ENCODE measurements around the gene SLC37A1.

- TF ChIP-seq NR2F6 (CRISPR knock-in tag; IDR thresholded peaks at IDR 0.05) (no peak), SOX6 (IDR thresholded peaks at IDR 0.05) (no peak), SMAD3 (CRISPR knock-in tag; conservative IDR thresholded peaks at IDR 0.05) (no peak), SIN3A (IDR thresholded peaks at IDR 0.05; ENCODE audit: borderline replicate concordance in 2 of 2, control insufficient read depth in 1 of 2, low read depth in 2 of 2, low read length in 2 of 2) (no peak), CBX3 (IDR thresholded peaks at IDR 0.05; ENCODE audit: borderline replicate concordance in 1 of 2, low read length in 2 of 2) (no peak), SAFB2 (IDR thresholded peaks at IDR 0.05; ENCODE audit: borderline replicate concordance, low read depth, low read length, severe bottlenecking) (no peak), KLF6 (CRISPR knock-in tag; IDR thresholded peaks at IDR 0.05; ENCODE audit: borderline replicate concordance) (no peak), YY1 (IDR thresholded peaks at IDR 0.05; ENCODE audit: borderline replicate concordance in 1 of 3, control insufficient read depth in 1 of 3, extremely low read depth in 1 of 3, insufficient read depth in 3 of 3, insufficient read length in 1 of 3, insufficient replicate concordance in 2 of 3, low read depth in 1 of 3, low read length in 2 of 3) (no peak), ZNF696 (CRISPR knock-in tag; conservative IDR thresholded peaks at IDR 0.05) (no peak), ZNF140 (CRISPR knock-in tag; IDR thresholded peaks at IDR 0.05) (no peak), MYBL2 (IDR thresholded peaks at IDR 0.05; ENCODE audit: low read depth) (no peak), MYBL2 (CRISPR knock-in tag; IDR thresholded peaks at IDR 0.05; ENCODE audit: borderline replicate concordance) (no peak), RAD51 (IDR thresholded peaks at IDR 0.05; ENCODE audit: borderline replicate concordance, low read depth) (no peak)
- TF ChIP-seq, protein P1, sequence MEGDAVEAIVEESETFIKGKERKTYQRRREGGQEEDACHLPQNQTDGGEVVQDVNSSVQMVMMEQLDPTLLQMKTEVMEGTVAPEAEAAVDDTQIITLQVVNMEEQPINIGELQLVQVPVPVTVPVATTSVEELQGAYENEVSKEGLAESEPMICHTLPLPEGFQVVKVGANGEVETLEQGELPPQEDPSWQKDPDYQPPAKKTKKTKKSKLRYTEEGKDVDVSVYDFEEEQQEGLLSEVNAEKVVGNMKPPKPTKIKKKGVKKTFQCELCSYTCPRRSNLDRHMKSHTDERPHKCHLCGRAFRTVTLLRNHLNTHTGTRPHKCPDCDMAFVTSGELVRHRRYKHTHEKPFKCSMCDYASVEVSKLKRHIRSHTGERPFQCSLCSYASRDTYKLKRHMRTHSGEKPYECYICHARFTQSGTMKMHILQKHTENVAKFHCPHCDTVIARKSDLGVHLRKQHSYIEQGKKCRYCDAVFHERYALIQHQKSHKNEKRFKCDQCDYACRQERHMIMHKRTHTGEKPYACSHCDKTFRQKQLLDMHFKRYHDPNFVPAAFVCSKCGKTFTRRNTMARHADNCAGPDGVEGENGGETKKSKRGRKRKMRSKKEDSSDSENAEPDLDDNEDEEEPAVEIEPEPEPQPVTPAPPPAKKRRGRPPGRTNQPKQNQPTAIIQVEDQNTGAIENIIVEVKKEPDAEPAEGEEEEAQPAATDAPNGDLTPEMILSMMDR (IDR thresholded peaks at IDR 0.05 in 2 of 3, conservative IDR thresholded peaks at IDR 0.05 in 1 of 3; ENCODE audit: insufficient read depth in 2 of 3, low read depth in 1 of 3, low read length in 3 of 3) = no peak
Observed at GRCh38 chr21:42560517-42561179, 47.0 kb downstream of the SLC37A1 start.

Data from K562 (cell line).